MCF 10A (cell line): ENCODE results near the gene MKKS. TPM values are rescaled to one million over a fixed set of nuclear protein-coding genes. Genes with fewer than 3 reads are reported as not detected.

ENCODE experiments used
- Bru-seq: library from RNA; stranded (reverse); fragments of 400-500 nt; gene quantifications from one replicate; lab custom pipeline; 2021; lab: Mats Ljungman, UMichigan
- BruChase-seq, 2 experiments: library from RNA; stranded (reverse); fragments of 400-500 nt; gene quantifications; one replicate each; lab custom pipeline; 2021; lab: Mats Ljungman, UMichigan
- BruUV-seq: library from RNA; stranded (reverse); fragments of 400-500 nt; replicated peaks from 2 replicates; lab custom pipeline; 2021; lab: Mats Ljungman, UMichigan
- CTCF ChIA-PET: fragments of 300-600 bp; sonication (Branson Sonifier 250); formaldehyde crosslinking; extraction: SDS; loops from one replicate; lab custom pipeline; 2021; ENCODE audit warnings: antibody characterized with exemption, inconsistent platforms; lab: Yijun Ruan, JAX
- POLR2A ChIA-PET: fragments of 300-600, 350-650 bp; sonication (Branson Sonifier 250); formaldehyde crosslinking; extraction: SDS; loops from one replicate; lab custom pipeline; 2020; ENCODE audit warnings: antibody characterized with exemption, inconsistent platforms; lab: Yijun Ruan, JAX
- DNase-seq: peaks from one replicate; pipeline ENCODE4 v3.0.0-alpha.2; 2018; ENCODE audit not compliant: unreplicated experiment
- H3K27ac Mint-ChIP-seq: one replicate; pipeline ENCODE4 v1.8.0; 2022; ENCODE audit warnings: mild to moderate bottlenecking, low read depth, mixed read lengths; ENCODE audit not compliant: unreplicated experiment
- H3K27me3 Mint-ChIP-seq: one replicate; pipeline ENCODE4 v1.8.0; 2022; ENCODE audit warnings: mixed read lengths; ENCODE audit not compliant: insufficient read depth, unreplicated experiment
- H3K36me3 Mint-ChIP-seq: one replicate; pipeline ENCODE4 v1.8.0; 2022; ENCODE audit warnings: mild to moderate bottlenecking, moderate library complexity, mixed read lengths; ENCODE audit not compliant: insufficient read depth, unreplicated experiment
- H3K4me1 Mint-ChIP-seq: one replicate; pipeline ENCODE4 v1.8.0; 2022; ENCODE audit warnings: mixed read lengths; ENCODE audit not compliant: insufficient read depth, unreplicated experiment
- H3K4me3 Mint-ChIP-seq: one replicate; pipeline ENCODE4 v1.8.0; 2022; ENCODE audit warnings: mild to moderate bottlenecking, moderate library complexity, mixed read lengths; ENCODE audit not compliant: unreplicated experiment
- H3K9me3 Mint-ChIP-seq: one replicate; pipeline ENCODE4 v1.8.0; 2022; ENCODE audit warnings: mixed read lengths; ENCODE audit not compliant: unreplicated experiment
- CTCF ChIP-seq: fragments of 200-600 bp; IDR thresholded peaks from one replicate; pipeline ENCODE4 v1.8.0; 2022; ENCODE audit warnings: antibody characterized with exemption, mild to moderate bottlenecking; ENCODE audit not compliant: unreplicated experiment
- intact Hi-C: fragments of 100-400 bp; cut with micrococcal nuclease; formaldehyde crosslinking; loops from 2 replicates; pipeline ENCODE4 v1.14.1; 2022
- long read RNA-seq: library from polyadenylated mRNA; stranded (forward); transcript quantifications from one replicate; pipeline ENCODE4 v2.0.0, GENCODE V29; 2022
- total RNA-seq: library from RNA; stranded (reverse); gene quantifications from 2 replicates; pipeline ENCODE4 v1.2.3, GENCODE V29; 2022

Gene MKKS
- total RNA-seq (33.0 and 44.5 TPM in 2 replicates), Bru-seq, nascent RNA (percentile 95 among the genes with signal in this experiment), BruChase-seq, experiment 1, labeled RNA remaining after a 6-hour chase (percentile 93 among the genes with signal in this experiment), BruChase-seq, experiment 2, labeled RNA remaining after a 2-hour chase (percentile 93 among the genes with signal in this experiment)
- long read RNA-seq, full-length matches to known transcripts, result 92 of 482 reads
- long read RNA-seq, partial matches to known transcripts, result 241 of 482 reads
- long read RNA-seq, other reads (novel, unspliced or antisense), result 149 of 482 reads

GRCh38 chr20:10433623-10434466 lies at the start of gene MKKS:
MKKS (minus strand) TSS chr20:10434222; CDS start chr20:10413514, 20,708 bp downstream.
- H3K9me3 Mint-ChIP-seq, result no peaks in the 10 kb centered on the region
- ChIA-PET CTCF (interaction anchor here (0.6 to 5.0 kb wide), 16 partner anchors 9 to 1109 kb away, joined by 3 to 45 read pairs (median 5); no protein-coding TSS in a partner anchor), POLR2A (interaction anchor here (0.6 to 5.7 kb wide), 92 partner anchors 9 to 1416 kb away, joined by 3 to 135 read pairs (median 5); partner anchors contain the start of genes ANKEF1 and JAG1)
- peaks cover 22% of the 10 kb centered on the region for H3K4me1 Mint-ChIP-seq
- DNase-seq, result peak; percentile 89
- TF ChIP-seq CTCF, result no peak
- peak within 1 kb of the TSS; percentile 94 for H3K27ac Mint-ChIP-seq
- peak within 1 kb of the TSS; percentile 86 for H3K4me3 Mint-ChIP-seq
- H3K36me3 Mint-ChIP-seq, result peaks cover 20% of the 10 kb centered on the region
- H3K27me3 Mint-ChIP-seq, result no peaks in the 10 kb centered on the region
- no TSS peak for BruUV-seq
- intact Hi-C loops, result loop anchor here (2.0 kb wide), 2 partner anchors 71 to 455 kb away; no protein-coding TSS in a partner anchor

DNA sequence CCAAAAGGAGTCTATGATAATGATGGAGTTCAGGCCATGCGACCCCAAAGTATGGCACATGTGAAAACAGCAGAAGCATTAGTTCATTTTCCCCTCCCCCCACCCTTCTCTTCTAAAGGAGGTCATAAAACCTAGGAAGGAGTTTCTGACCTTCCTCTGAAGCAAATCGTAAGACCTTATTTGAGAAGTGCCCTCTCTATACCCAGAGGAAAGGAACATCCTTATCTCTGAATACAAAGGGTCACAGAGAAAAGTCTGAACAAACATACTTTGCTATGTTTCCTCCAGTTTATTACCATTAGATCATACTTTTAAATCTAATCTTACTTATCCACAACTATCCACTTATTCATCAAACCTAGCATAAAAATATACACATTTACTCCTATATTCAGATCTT lies 49.7 kb upstream of the MKKS start:
- DNase-seq, result no peak
- Mint-ChIP-seq H3K27ac (peak overlapping the region; percentile 30), H3K27me3 (no peaks in the 10 kb centered on the region), H3K9me3 (peaks cover 8% of the 10 kb centered on the region), H3K4me3 (no peak overlapping the region), H3K4me1 (no peaks in the 10 kb centered on the region), H3K36me3 (no peaks in the 10 kb centered on the region)
- CTCF ChIA-PET, result no interaction called here
- POLR2A ChIA-PET, result interaction anchor here (0.6 kb wide), 1 partner anchor 119 kb away, joined by 3 read pairs; no protein-coding TSS in a partner anchor
- intact Hi-C loops, result no loop called here
- BruUV-seq, result no TSS peak
- TF ChIP-seq CTCF, result no peak

DNA sequence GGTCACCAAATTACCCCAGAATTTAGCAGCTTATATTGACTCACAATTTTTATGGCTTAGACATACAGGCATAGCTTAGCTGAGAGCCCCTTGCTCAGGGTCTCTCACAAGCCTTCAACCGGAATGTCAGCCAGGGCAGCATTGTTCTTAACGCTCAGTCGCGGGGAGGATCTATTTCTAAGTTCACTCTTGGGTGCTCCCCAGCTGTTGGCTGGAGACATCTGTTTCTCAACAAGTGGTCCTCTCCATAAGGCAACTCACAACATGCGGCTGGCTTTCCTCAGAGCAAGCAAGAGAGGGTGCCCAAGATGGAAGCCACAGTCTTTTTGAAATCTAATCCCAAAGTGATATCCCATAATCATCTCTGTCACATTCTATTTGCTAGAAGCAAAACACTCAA lies 47.7 kb upstream of the MKKS start:
- CTCF ChIA-PET, result interaction anchor here (0.5 to 1.7 kb wide), 4 partner anchors 8 to 1481 kb away, joined by 3 read pairs; no protein-coding TSS in a partner anchor
- no peak for TF ChIP-seq CTCF
- H3K27me3 Mint-ChIP-seq, result no peaks in the 10 kb centered on the region
- POLR2A ChIA-PET, result interaction anchor here (1.0 to 1.8 kb wide), 3 partner anchors 18 to 49 kb away, joined by 3 to 4 read pairs (median 3); partner anchors contain the start of gene SLX4IP
- H3K27ac Mint-ChIP-seq, result no peak overlapping the region
- intact Hi-C loops, result no loop called here
- no peak overlapping the region for H3K4me3 Mint-ChIP-seq
- H3K4me1 Mint-ChIP-seq, result no peaks in the 10 kb centered on the region
- H3K36me3 Mint-ChIP-seq, result no peaks in the 10 kb centered on the region
- BruUV-seq, result no TSS peak
- peaks cover 8% of the 10 kb centered on the region for H3K9me3 Mint-ChIP-seq
- no peak for DNase-seq
